ENCODE data around the gene LPCAT2. TPM values are rescaled to one million over a fixed set of nuclear protein-coding genes. Genes with fewer than 3 reads are reported as not detected.

LPCAT2 gene
- total RNA-seq, 1 donor from 2014 or later, result 74.4 TPM

DNA sequence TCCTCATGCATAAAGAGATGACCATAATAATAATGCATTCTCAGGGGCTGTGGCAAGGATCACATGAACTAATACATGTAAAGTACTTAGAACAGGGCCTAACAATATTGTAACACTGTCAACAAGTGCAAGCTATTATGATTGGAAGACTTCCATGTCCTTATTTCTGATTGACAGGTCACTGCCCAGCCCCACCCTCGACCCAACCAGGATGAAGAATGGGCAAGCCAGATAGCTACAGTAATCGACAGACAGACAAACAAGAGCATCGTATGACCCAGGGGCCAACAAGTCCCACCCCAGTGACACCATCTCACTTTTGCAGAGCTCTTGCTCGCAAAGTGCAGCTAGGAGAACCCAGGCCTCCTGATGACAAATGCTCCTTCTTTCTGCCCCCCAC, 44.5 kb upstream of the LPCAT2 start:
- Mint-ChIP-seq H3K27ac (ENCODE audit: unreplicated experiment) (no peak overlapping the region), H3K36me3 (ENCODE audit: low read depth, unreplicated experiment) (no peaks in the 10 kb centered on the region), H3K4me3 (ENCODE audit: unreplicated experiment) (no peak overlapping the region), H3K27me3 (ENCODE audit: low read depth, unreplicated experiment) (peaks cover 25% of the 10 kb centered on the region), H3K9me3 (ENCODE audit: unreplicated experiment) (peaks cover 4% of the 10 kb centered on the region), H3K4me1 (ENCODE audit: low read depth, unreplicated experiment) (no peaks in the 10 kb centered on the region)
- FAIRE-seq (no peak), DNase-seq (ENCODE audit: low read depth) (no peak)
- H3K4me1 ChIP-seq (ENCODE audit: insufficient read depth, low read length), result no peaks in the 10 kb centered on the region
- H3K4me3 ChIP-seq (ENCODE audit: insufficient read depth, low read depth, low read length), result no peak overlapping the region
- H3K27ac ChIP-seq (ENCODE audit: low read depth, low read length), result no peak overlapping the region
- no peaks in the 10 kb centered on the region for H3K36me3 ChIP-seq (ENCODE audit: insufficient read depth, low read length)
- no peak overlapping the region for H2AFZ ChIP-seq (ENCODE audit: low read depth, low read length)
- no peaks in the 10 kb centered on the region for H4K20me1 ChIP-seq (ENCODE audit: insufficient read depth, low read length)
- no peak overlapping the region for H3K4me2 ChIP-seq (ENCODE audit: low read length)
- H3K79me2 ChIP-seq (ENCODE audit: insufficient read depth, low read length), result no peaks in the 10 kb centered on the region
- no peaks in the 10 kb centered on the region for H3K27me3 ChIP-seq (ENCODE audit: insufficient read depth, low read length)
- no peak overlapping the region for H3K9ac ChIP-seq (ENCODE audit: low read length)
- TF ChIP-seq, protein P1, sequence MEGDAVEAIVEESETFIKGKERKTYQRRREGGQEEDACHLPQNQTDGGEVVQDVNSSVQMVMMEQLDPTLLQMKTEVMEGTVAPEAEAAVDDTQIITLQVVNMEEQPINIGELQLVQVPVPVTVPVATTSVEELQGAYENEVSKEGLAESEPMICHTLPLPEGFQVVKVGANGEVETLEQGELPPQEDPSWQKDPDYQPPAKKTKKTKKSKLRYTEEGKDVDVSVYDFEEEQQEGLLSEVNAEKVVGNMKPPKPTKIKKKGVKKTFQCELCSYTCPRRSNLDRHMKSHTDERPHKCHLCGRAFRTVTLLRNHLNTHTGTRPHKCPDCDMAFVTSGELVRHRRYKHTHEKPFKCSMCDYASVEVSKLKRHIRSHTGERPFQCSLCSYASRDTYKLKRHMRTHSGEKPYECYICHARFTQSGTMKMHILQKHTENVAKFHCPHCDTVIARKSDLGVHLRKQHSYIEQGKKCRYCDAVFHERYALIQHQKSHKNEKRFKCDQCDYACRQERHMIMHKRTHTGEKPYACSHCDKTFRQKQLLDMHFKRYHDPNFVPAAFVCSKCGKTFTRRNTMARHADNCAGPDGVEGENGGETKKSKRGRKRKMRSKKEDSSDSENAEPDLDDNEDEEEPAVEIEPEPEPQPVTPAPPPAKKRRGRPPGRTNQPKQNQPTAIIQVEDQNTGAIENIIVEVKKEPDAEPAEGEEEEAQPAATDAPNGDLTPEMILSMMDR (IDR thresholded peaks at IDR 0.05; ENCODE audit: insufficient read depth, low read depth, low read length), result no peak
- TF ChIP-seq EZH2 (IDR thresholded peaks at IDR 0.05; ENCODE audit: insufficient read depth, low read length), result no peak
- H3K9me3 ChIP-seq (ENCODE audit: insufficient read depth, low read depth, low read length), result no peaks in the 10 kb centered on the region

DNA sequence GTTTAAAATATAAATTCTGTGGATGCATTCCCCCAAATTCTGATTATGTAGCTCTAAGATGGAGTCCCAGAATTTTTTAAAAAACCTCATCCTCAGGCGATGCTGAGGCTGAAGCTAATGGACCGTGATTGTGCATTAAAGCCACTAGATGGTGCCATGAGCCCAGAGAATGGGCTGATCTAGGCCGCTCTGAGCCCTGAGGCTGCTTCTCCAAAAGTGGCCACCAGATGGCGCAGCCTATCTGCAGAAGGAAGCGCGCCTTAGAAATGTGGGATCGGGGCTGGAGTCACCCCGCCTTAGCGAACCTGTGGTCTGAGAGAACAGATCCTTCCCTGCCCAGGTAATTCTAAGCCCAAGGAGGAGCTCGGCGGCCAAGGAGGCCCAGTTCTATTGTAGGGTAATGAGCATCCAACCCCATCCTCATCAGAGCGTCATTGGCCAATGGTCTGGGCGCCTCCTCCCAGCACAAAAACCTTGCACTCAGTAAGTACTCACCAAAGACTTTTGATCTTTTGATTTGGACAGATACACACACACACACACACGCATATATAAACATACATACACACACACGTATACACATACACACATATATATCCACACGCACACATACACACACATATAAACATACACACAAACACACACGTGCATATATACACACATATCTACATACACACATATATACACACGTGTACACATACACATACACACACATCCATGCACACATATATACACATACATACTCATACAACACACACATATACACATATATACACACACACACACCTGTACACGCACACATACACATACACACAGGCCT, 43.6 kb upstream of the LPCAT2 start:
- no peaks in the 10 kb centered on the region for H3K4me1 Mint-ChIP-seq (ENCODE audit: low read depth, unreplicated experiment)
- H3K27ac ChIP-seq (ENCODE audit: low read depth, low read length), result no peak overlapping the region
- H3K4me2 ChIP-seq (ENCODE audit: low read length), result peak overlapping the region; percentile 63
- peaks cover 20% of the 10 kb centered on the region for H3K27me3 Mint-ChIP-seq (ENCODE audit: low read depth, unreplicated experiment)
- H3K27ac Mint-ChIP-seq (ENCODE audit: unreplicated experiment), result no peak overlapping the region
- H3K27me3 ChIP-seq (ENCODE audit: insufficient read depth, low read length), result no peaks in the 10 kb centered on the region
- no peaks in the 10 kb centered on the region for H3K9me3 ChIP-seq (ENCODE audit: insufficient read depth, low read depth, low read length)
- peak overlapping the region; percentile 9 for H3K9ac ChIP-seq (ENCODE audit: low read length)
- peak overlapping the region; percentile 37 for H2AFZ ChIP-seq (ENCODE audit: low read depth, low read length)
- no peak for DNase-seq (ENCODE audit: low read depth)
- no peak for TF ChIP-seq EZH2 (IDR thresholded peaks at IDR 0.05; ENCODE audit: insufficient read depth, low read length)
- TF ChIP-seq, protein P1 (IDR thresholded peaks at IDR 0.05; ENCODE audit: insufficient read depth, low read depth, low read length), result peak; percentile 100
- no peaks in the 10 kb centered on the region for H3K36me3 ChIP-seq (ENCODE audit: insufficient read depth, low read length)
- H3K4me3 Mint-ChIP-seq (ENCODE audit: unreplicated experiment), result no peak overlapping the region
- no peak overlapping the region for H3K4me3 ChIP-seq (ENCODE audit: insufficient read depth, low read depth, low read length)
- peaks cover under 1% of the 10 kb centered on the region for H3K4me1 ChIP-seq (ENCODE audit: insufficient read depth, low read length)
- no peaks in the 10 kb centered on the region for H3K79me2 ChIP-seq (ENCODE audit: insufficient read depth, low read length)
- H3K9me3 Mint-ChIP-seq (ENCODE audit: unreplicated experiment), result peaks cover 4% of the 10 kb centered on the region
- H3K36me3 Mint-ChIP-seq (ENCODE audit: low read depth, unreplicated experiment), result no peaks in the 10 kb centered on the region
- FAIRE-seq, result peak; percentile 87
- H4K20me1 ChIP-seq (ENCODE audit: insufficient read depth, low read length), result no peaks in the 10 kb centered on the region

DNA sequence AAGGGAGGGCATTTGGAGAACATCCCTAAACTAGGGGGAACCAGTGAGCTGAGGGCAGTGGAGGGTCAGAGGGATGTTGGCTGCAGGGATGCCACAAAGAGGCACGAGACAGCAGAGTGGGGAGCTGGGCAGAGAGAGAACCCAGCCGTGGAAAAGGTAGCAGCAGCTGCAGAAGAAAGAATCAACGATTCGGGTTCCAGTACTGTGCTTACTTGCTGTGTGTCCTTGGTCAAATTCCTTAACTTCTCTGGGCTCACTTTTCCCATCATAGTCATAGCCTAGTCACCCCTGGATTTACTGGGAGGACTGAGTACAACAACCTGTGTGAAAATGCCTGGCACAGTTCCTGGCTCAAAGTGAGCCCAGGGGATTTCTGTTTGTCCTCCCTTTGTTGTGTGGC, 42.7 kb upstream of the LPCAT2 start:
- no peak overlapping the region for H3K4me3 Mint-ChIP-seq (ENCODE audit: unreplicated experiment)
- no peak overlapping the region for H3K27ac Mint-ChIP-seq (ENCODE audit: unreplicated experiment)
- peaks cover 2% of the 10 kb centered on the region for H3K4me1 Mint-ChIP-seq (ENCODE audit: low read depth, unreplicated experiment)
- no peaks in the 10 kb centered on the region for H3K36me3 Mint-ChIP-seq (ENCODE audit: low read depth, unreplicated experiment)
- no peak overlapping the region for H3K4me2 ChIP-seq (ENCODE audit: low read length)
- DNase-seq (ENCODE audit: low read depth) (no peak), FAIRE-seq (no peak)
- no peak overlapping the region for H3K27ac ChIP-seq (ENCODE audit: low read depth, low read length)
- no peak overlapping the region for H3K4me3 ChIP-seq (ENCODE audit: insufficient read depth, low read depth, low read length)
- TF ChIP-seq, protein P1 (IDR thresholded peaks at IDR 0.05; ENCODE audit: insufficient read depth, low read depth, low read length), result no peak
- H3K9me3 ChIP-seq (ENCODE audit: insufficient read depth, low read depth, low read length), result no peaks in the 10 kb centered on the region
- peaks cover 4% of the 10 kb centered on the region for H3K9me3 Mint-ChIP-seq (ENCODE audit: unreplicated experiment)
- no peak overlapping the region for H3K9ac ChIP-seq (ENCODE audit: low read length)
- H3K36me3 ChIP-seq (ENCODE audit: insufficient read depth, low read length), result no peaks in the 10 kb centered on the region
- peaks cover 17% of the 10 kb centered on the region for H3K27me3 Mint-ChIP-seq (ENCODE audit: low read depth, unreplicated experiment)
- no peaks in the 10 kb centered on the region for H3K27me3 ChIP-seq (ENCODE audit: insufficient read depth, low read length)
- no peak overlapping the region for H2AFZ ChIP-seq (ENCODE audit: low read depth, low read length)
- H3K4me1 ChIP-seq (ENCODE audit: insufficient read depth, low read length), result peaks cover 10% of the 10 kb centered on the region
- no peaks in the 10 kb centered on the region for H4K20me1 ChIP-seq (ENCODE audit: insufficient read depth, low read length)
- H3K79me2 ChIP-seq (ENCODE audit: insufficient read depth, low read length), result no peaks in the 10 kb centered on the region
